Tibial nerve (tissue), 4 donors: ENCODE results near the gene ASCC2. TPM values are rescaled to one million over a fixed set of nuclear protein-coding genes. Genes with fewer than 3 reads are reported as not detected.
"Not testable (repeated sequence)": the region's sequence is repeated elsewhere in the genome, so short reads cannot be mapped to it uniquely, and the experiment has no call there.

Experiments
- DNase-seq, 2 donors: peaks; one replicate each; pipeline ENCODE4 v3.0.0-alpha.2; 2019; ENCODE audit warnings: low spot score in 2 of 2
- H3K27ac ChIP-seq, 4 donors: fragments of 200-600 bp; sonication (generic) in 3 of 4; one replicate each; pipeline ENCODE4 v1.5.1; 2017 to 2019; ENCODE audit warnings: mild to moderate bottlenecking in 1 of 4
- H3K27me3 ChIP-seq, 2 donors: fragments of 200-600 bp; sonication (generic) in 1 of 2; one replicate each; pipeline versions ENCODE4 v1.5.1 to v1.6.0; 2017 to 2019
- H3K36me3 ChIP-seq, 3 donors: fragments of 200-600 bp; sonication (generic); one replicate each; pipeline ENCODE4 v1.5.1; 2018 to 2019
- H3K4me1 ChIP-seq, 4 donors: fragments of 200-600 bp; sonication (generic) in 3 of 4; one replicate each; pipeline ENCODE4 v1.5.1; 2017 to 2019
- H3K4me3 ChIP-seq, 4 donors: fragments of 200-600 bp; sonication (generic) in 3 of 4; one replicate each; pipeline ENCODE4 v1.5.1; 2017 to 2019; ENCODE audit warnings: mild to moderate bottlenecking in 1 of 4, moderate library complexity in 1 of 4
- H3K9me3 ChIP-seq, 4 donors: fragments of 200-600 bp; sonication (generic) in 3 of 4; one replicate each; pipeline ENCODE4 v1.5.1; 2017 to 2019
- EP300 ChIP-seq, 2 donors: sonication (generic); formaldehyde crosslinking; IDR thresholded peaks; one replicate each; pipeline ENCODE4 v1.6.1; 2017; ENCODE audit warnings: antibody characterized with exemption in 2 of 2, mild to moderate bottlenecking in 1 of 2
- POLR2A ChIP-seq, 2 donors: fragments of 450-650 bp; IDR thresholded peaks; one replicate each; pipeline ENCODE4 v1.6.1; 2017; ENCODE audit warnings: antibody characterized with exemption in 2 of 2, mild to moderate bottlenecking in 2 of 2, moderate library complexity in 2 of 2
- WGBS, 2 donors: methylation state at CpG; one replicate each; pipeline ENCODE4 v1.1.5; 2018; 5-methylcytosine and 5-hydroxymethylcytosine counted together
- total RNA-seq, 4 donors: library from RNA; depleted of rRNA; stranded (reverse); fragments of >200 nt; gene quantifications; one replicate each; pipeline ENCODE4 v1.1.0, GENCODE V29; 2016
- TF ChIP-seq, protein P1 (sequence below), 5 experiments: fragments of 200-600 bp in 3 of 5; fragments of 450-650 bp in 2 of 5; sonication (generic) in 3 of 5; IDR thresholded peaks; one replicate each; pipeline ENCODE4 v1.5.1; 2016 to 2019; ENCODE audit warnings: antibody characterized with exemption in 5 of 5, mild to moderate bottlenecking in 3 of 5, moderate library complexity in 2 of 5

ASCC2 gene
- total RNA-seq, 4 donors from 2014 or later, result 30.4 to 45.3 (median 40.9) TPM

DNA sequence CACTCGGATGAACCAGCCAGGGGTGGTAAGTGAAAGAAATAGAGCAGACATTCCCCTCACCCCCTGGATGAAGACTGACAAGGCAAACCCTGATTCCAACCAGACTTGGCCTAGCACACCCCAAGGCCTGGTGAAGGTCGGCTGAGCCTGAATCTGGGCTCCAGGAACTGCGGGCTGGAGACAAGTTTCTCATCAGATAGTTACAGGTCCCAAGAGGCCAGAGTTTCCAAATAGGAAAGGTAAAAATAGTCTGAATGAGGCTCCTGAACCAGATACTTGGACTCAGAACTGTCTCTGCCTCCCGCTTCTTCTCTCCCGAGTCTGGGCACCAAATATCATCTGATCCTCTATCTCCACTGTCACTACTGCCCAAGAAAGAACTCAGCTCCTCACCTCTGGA lies 79.1 kb downstream of the ASCC2 start:
- H3K27me3 ChIP-seq, result no peaks in the 10 kb centered on the region
- WGBS, 2 donors, result 44 to 62% methylated on average over 5 of the region's 5 CpGs
- DNase-seq, result no peak
- H3K36me3 ChIP-seq, result peaks cover 0 to 8% (median 0%) of the 10 kb centered on the region in 3 donors
- H3K27ac ChIP-seq, result peak overlapping the region in 3 of 4 donors; percentile 24 to 65 (median 53)
- peaks cover 0 to 23% (median 3%) of the 10 kb centered on the region in 4 donors for H3K4me1 ChIP-seq
- no peak overlapping the region for H3K4me3 ChIP-seq
- H3K9me3 ChIP-seq, result no peaks in the 10 kb centered on the region
- TF ChIP-seq EP300 (IDR thresholded peaks at IDR 0.05) (no peak), POLR2A (IDR thresholded peaks at IDR 0.05) (no peak)
- TF ChIP-seq, protein P1, sequence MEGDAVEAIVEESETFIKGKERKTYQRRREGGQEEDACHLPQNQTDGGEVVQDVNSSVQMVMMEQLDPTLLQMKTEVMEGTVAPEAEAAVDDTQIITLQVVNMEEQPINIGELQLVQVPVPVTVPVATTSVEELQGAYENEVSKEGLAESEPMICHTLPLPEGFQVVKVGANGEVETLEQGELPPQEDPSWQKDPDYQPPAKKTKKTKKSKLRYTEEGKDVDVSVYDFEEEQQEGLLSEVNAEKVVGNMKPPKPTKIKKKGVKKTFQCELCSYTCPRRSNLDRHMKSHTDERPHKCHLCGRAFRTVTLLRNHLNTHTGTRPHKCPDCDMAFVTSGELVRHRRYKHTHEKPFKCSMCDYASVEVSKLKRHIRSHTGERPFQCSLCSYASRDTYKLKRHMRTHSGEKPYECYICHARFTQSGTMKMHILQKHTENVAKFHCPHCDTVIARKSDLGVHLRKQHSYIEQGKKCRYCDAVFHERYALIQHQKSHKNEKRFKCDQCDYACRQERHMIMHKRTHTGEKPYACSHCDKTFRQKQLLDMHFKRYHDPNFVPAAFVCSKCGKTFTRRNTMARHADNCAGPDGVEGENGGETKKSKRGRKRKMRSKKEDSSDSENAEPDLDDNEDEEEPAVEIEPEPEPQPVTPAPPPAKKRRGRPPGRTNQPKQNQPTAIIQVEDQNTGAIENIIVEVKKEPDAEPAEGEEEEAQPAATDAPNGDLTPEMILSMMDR (IDR thresholded peaks at IDR 0.05), result no peak

DNA sequence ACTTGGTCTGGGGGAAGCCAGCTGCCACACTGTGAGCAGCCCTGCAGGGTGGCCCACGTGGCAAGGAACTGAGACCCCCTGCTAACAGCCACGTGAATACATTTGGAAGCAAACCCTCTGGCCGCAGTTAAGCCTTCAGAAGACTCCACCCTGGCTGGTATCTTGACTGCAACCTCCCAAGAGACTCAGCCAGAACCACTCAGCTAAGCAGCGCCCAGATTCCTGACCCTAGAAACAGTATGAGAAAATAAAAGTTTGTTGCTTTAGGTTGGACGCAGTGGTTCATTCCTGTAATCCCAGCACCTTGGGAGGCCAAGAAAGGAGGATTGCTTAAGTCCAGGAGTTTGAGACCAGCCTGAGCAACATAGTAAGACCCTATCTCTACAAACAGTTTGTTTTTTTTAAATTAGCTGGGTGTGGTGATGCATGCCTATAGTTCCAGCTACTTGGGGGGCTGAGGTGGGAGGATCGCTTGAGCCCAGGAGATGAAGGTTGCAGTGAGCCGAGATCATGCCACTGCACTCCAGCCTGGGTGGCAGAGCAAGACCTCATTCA lies 79.9 kb downstream of the ASCC2 start:
- H3K9me3 ChIP-seq, result no peaks in the 10 kb centered on the region
- H3K27ac ChIP-seq, result peak overlapping the region in 2 of 4 donors; percentile 53 to 65
- no peaks in the 10 kb centered on the region for H3K27me3 ChIP-seq
- peaks cover 0 to 16% (median 0%) of the 10 kb centered on the region in 3 donors for H3K36me3 ChIP-seq
- TF ChIP-seq, protein P1 (IDR thresholded peaks at IDR 0.05), result no peak
- TF ChIP-seq EP300 (IDR thresholded peaks at IDR 0.05), result no peak
- TF ChIP-seq POLR2A (IDR thresholded peaks at IDR 0.05), result no peak
- no peak overlapping the region for H3K4me3 ChIP-seq
- peaks cover 0 to 23% (median 3%) of the 10 kb centered on the region in 4 donors for H3K4me1 ChIP-seq
- no peak for DNase-seq
- WGBS, 2 donors, result 45 to 69% methylated on average over 7 of the region's 7 CpGs

- 90 to 98% methylated on average over 3 of the region's 3 CpGs for WGBS, 2 donors
- Histone ChIP-seq H3K4me3 (no peak overlapping the region), H3K4me1 (peaks cover 0 to 23% (median 3%) of the 10 kb centered on the region in 4 donors), H3K27me3 (no peaks in the 10 kb centered on the region), H3K27ac (no peak overlapping the region), H3K36me3 (peaks cover 0 to 27% (median 0%) of the 10 kb centered on the region in 3 donors), H3K9me3 (no peaks in the 10 kb centered on the region)
- no peak for DNase-seq
- TF ChIP-seq, protein P1 (IDR thresholded peaks at IDR 0.05), result no peak
- TF ChIP-seq EP300 (IDR thresholded peaks at IDR 0.05) (no peak), POLR2A (IDR thresholded peaks at IDR 0.05) (no peak)
Measured at GRCh38 chr22:29757096-29757495, 81.0 kb downstream of the ASCC2 start.

DNA sequence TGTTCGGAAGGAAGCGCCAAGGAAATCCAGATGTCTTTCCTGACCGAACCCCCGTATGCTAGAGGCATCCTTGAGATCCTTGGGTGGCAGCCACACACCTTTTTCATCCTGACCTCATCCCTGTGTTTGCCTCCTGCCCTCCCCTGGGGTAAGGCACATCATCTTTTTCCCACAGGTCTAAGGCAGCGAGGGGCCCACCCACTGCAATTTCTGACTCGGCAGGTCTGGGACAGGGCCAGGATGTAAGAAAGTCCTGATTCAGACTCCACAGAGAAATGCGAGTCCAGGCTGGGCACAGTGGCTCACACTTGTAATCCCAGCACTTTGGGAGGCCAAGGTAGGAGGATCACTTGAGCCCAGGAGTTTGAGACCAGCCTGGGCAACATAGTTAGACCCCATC lies 81.7 kb downstream of the ASCC2 start:
- H3K4me1 ChIP-seq, result peaks cover 0 to 23% (median 3%) of the 10 kb centered on the region in 4 donors
- H3K4me3 ChIP-seq, result no peak overlapping the region
- 75 to 76% methylated on average over 7 of the region's 7 CpGs for WGBS, 2 donors
- DNase-seq, result no peak
- no peaks in the 10 kb centered on the region for H3K27me3 ChIP-seq
- no peak overlapping the region for H3K27ac ChIP-seq
- H3K9me3 ChIP-seq, result no peaks in the 10 kb centered on the region
- TF ChIP-seq, protein P1 (IDR thresholded peaks at IDR 0.05), result no peak
- TF ChIP-seq EP300 (IDR thresholded peaks at IDR 0.05), result no peak
- TF ChIP-seq POLR2A (IDR thresholded peaks at IDR 0.05), result no peak
- H3K36me3 ChIP-seq, result peaks cover 0 to 29% (median 0%) of the 10 kb centered on the region in 3 donors

GRCh38 chr22:29755889-29756288 lies 82.2 kb downstream of the ASCC2 start:
- Histone ChIP-seq H3K27me3 (no peaks in the 10 kb centered on the region), H3K36me3 (peaks cover 0 to 30% (median under 1%) of the 10 kb centered on the region in 3 donors), H3K4me3 (no peak overlapping the region), H3K27ac (no peak overlapping the region), H3K4me1 (peaks cover 0 to 23% (median 3%) of the 10 kb centered on the region in 4 donors), H3K9me3 (no peaks in the 10 kb centered on the region)
- TF ChIP-seq POLR2A (IDR thresholded peaks at IDR 0.05) (no peak), EP300 (IDR thresholded peaks at IDR 0.05) (no peak)
- TF ChIP-seq, protein P1 (IDR thresholded peaks at IDR 0.05), result no peak
- no peak for DNase-seq
- WGBS, 2 donors, result 90 to 91% methylated on average over 9 of the region's 9 CpGs

DNA sequence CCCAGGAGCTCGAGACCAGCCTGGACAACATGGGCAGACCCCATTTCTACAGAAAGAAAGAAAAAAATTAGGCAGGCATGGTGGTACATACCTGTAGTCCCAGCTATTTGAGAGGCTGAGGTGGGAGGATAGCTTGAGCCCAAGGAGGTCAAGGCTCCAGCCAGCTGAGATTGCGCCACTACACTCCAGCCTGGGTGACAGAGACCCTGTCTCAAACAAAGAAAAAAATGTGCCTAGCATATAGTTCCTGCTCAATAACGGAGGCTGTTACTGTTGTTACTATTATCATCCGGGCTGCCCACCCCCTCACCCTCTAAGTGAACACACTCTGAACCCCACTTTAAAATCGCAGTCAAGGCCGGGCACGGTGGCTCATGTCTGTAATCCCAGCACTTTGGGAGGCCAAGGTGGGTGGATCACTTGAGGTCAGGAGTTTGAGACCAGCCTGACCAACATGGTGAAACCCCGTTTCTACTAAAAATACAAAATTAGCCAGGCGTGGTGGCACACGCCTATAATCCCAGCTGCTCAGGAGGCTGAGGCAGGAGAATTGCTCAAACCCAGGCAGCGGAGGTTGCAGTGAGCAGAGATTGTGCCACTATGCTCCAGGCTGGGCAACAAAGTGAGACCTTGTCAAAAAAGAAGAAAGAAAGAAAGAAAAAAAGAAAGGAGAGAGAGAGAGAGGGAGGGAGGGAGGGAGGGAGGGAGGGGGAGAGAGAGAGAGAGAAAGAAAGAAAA lies 83.2 kb downstream of the ASCC2 start:
- not testable (repeated sequence) for DNase-seq, H3K27ac ChIP-seq, H3K4me3 ChIP-seq, H3K27me3 ChIP-seq, H3K9me3 ChIP-seq
- 83 to 88% methylated on average over 11 of the region's 11 CpGs for WGBS, 2 donors
- H3K4me1 ChIP-seq, result peaks cover 0 to 22% (median 3%) of the 10 kb centered on the region in 4 donors
- H3K36me3 ChIP-seq, result peaks cover 0 to 39% (median 3%) of the 10 kb centered on the region in 3 donors
